Activated gamma-delta T cell treated with Interleukin-2 at 50 U/mL for 16 hours (primary cell): Measurements from ENCODE around the gene CPTP.

ENCODE experiments used
- DNase-seq: peaks from one replicate; pipeline ENCODE4 v3.0.0-alpha.2; 2020

Gene CPTP

DNA sequence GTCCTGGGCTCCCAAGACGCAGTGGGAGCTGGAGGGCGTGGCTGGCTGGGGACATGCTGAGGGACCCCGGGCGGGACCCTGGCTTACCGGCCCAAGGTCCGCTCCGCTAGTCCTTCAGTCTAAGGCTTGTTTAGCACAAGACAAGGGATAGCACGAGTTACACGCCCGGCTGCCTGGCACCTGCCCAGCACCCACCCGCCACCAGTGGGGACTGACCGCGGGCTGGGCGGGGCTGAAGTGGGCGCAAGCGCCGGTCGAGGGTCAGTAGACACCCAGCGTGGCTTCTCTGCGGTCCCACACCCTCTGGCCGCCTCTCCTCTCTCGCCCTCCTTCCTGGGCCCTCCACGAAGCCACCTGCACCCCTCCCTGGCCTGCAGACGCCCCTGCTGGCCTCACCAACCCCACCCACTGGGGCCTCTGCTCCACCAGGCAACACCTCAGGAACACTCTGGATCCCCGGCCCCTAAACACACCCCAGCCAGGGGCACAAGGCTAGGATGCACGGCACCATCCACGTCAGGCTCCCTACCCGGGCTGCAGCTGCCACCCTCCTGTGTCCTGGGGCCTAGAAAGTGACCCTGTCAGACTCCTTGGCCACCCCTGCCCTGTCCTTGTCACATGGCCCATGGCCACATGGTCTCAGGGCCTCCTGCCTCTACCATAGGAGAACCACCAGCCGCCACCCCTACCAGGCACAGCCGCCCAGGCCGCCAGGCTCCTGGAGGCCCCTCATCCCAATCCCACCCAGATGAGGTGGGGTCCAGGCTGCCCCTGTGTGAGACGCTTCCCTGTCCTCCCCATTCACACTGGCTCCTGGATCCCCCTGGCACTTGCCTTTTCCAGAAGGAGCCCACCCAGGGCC lies 12.6 kb downstream of the CPTP start:
- no peak for DNase-seq

DNA sequence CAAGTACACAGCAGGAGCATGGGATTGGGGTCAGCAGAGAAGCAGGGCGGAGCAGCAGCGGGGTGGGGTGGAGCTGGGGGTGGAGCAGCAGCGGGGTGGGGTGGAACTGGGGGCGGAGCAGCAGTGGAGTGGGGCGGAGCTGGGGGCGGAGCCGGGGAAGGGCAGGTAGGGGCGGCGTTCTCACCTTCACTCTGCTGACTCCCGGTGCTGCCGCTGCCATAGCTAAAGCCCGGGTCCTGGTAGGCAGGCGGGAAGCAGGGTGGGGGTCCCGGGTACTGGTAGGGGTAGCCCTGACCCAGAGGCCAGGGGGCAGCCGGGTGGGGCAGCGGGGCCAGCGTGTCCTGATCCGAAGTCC lies 13.2 kb downstream of the CPTP start:
- no peak for DNase-seq

DNA sequence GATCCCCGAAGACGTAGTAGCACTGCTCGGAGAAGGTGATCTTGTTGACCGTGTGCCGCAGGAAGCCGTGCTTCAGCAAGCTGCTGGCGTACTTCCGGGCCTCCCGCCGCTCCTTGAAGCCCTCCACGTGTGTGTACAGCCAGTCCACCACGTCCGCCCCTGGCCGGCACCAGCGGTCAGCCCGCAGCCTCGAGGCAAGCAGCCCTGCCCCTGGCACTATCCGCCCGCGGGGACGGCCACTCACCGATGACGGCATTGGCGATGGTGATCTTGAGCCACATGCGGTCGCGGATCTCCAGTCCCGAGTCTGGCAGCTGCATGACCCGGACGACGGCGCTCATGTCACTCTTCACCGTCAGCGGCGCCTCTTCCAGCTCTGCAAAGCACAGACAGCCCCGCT lies 13.7 kb downstream of the CPTP start:
- DNase-seq: no peak

DNA sequence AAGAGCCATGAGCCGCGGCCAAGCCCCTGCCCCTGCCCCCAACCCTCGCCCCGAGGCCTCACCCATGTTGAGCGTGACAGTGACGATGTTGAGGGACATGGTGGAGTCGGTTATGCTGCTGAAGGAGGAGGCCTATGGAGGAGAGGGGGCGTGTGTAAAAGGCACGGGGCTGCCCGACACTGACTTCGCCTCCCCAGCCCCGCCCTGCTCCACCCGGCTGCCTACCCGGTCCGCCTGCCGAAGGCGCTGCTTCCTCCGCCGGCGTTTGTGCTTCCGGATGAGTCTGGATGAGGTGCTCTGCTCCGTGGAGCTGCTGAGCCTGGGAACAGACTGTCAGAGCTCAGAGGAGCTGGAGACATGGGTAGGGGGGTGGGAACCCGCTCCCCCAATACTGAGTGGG lies 15.6 kb downstream of the CPTP start:
- no peak for DNase-seq

DNA sequence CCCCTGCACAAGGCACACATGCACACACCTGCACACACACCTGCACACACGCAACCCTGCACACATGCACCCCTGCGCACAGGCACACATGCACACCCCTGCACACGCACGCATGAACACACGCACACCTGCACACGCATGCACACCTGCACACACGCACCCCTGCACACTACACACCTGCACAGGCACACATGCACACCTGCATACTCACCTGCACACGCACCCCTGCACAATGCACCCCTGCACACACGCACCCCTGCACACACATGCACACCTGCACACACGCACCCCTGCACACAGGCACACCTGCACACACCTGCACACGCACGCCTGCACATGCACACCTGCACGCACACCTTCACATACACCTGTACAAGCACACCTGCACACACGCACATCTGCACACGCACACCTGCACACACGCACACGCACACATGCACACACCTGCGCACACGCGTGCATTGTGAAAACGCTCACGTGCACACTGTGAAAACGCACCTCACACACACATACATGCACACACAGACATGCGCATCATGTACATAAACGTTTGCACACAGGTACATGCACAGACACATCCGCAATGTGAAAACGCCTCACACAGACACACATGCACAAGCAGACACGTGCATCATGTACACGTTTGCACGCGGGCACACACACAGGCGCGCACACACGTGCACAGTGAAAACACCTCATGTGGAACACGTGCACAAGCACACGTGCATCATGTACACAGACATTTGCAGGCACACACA lies 16.4 kb downstream of the CPTP start:
- DNase-seq: no peak

DNA sequence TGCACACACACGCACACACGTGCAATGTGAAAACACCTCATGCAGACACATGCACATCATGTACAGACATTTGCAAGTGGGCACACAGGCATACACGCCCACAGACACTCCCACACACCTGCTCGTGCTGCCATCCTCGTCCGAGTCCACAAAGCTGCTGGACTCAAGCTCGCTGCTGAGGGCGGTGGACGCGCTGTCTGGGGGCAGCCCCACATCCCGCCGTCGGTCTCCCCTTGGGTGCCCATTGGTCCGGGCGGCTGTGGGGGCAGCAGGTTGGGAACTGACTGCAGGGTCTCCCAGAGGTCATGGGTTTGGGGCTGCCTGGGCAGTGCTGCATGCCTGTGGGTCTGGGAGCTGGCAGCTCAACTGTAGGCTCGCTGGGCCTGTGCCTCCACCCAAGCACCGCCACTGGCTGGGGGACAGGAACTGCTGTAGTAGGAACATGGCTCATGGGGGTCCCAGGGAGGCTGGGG lies 17.0 kb downstream of the CPTP start:
- no peak for DNase-seq

DNA sequence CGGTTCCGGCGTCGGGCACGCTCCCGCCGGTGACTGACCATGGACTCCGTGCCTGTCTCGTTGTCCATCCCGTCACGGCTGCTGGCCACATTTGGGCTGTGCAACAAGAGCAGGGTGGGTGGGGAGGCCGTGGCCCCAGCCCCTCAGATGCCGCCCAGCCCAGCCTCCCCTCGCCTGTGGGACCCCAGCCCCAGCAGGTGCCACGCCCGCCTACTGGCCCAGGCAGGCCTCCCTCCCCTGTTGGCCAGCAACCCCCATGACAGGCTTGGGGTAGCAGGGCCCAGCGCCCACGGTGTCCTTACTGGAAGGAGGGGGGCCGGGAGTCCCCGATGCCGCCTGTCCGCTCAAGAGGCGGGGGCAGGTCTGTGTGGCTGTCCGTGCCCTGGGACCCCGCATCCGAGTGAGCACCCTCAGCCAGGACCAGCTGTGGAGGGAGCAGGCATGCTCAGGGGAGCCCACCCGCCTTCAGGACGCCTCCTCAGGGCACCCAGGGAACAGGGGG lies 17.5 kb downstream of the CPTP start:
- no peak for DNase-seq

DNA sequence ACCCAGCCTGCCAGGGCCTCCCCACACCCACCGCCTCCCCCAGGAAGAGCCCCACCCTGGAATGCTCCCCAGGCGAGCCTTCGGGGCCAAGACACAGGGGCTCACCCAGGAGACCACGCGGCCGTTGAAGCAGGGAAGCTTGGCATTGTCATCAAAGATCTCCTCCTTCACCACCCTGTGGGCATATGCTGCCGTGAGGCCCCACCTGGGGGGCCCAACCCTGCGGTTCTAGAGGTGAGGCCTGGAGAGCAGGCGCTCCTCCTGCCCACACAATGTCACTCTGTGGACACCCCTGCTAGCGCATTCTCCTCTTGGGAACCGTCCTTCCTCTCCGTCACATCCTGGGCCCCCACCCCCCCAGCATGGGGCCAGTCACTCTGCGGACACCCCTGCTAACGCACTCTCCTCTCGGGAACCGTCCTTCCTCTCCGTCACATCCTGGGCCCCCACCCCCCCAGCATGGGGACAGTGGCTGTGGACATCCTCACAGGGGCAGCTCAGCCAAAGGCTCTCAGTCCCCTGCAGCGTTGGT lies 18.0 kb downstream of the CPTP start:
- DNase-seq: no peak

DNA sequence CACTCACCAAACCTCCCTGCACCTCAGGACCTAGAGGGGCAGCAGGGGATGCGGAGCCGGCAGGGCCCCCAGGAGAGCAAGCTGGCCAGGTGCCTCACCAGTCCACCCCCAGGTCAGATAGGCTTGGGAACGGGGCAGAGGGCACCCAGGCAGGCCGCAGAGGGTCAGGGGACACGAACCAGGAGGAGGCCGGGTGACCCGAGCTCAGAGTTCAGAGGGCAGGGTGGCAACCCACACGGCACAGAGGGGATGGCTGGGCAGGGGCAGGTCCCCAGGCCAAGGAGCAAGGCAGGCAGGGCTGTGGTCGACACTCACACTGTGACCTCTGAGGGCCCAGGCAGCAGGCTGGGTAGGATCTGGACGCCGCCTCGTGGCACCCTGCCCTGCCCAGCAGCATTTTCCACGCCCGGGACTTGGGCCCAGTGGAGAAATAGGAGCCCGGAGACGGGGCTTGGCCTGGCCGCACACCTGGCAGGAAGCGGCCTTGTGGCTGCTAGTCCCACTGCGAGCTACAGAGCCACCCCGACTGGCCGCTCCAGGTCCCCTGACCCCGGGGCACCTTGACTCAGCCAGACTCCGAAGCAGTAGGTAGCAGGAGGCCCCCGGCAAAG lies 19.3 kb downstream of the CPTP start:
- no peak for DNase-seq

DNA sequence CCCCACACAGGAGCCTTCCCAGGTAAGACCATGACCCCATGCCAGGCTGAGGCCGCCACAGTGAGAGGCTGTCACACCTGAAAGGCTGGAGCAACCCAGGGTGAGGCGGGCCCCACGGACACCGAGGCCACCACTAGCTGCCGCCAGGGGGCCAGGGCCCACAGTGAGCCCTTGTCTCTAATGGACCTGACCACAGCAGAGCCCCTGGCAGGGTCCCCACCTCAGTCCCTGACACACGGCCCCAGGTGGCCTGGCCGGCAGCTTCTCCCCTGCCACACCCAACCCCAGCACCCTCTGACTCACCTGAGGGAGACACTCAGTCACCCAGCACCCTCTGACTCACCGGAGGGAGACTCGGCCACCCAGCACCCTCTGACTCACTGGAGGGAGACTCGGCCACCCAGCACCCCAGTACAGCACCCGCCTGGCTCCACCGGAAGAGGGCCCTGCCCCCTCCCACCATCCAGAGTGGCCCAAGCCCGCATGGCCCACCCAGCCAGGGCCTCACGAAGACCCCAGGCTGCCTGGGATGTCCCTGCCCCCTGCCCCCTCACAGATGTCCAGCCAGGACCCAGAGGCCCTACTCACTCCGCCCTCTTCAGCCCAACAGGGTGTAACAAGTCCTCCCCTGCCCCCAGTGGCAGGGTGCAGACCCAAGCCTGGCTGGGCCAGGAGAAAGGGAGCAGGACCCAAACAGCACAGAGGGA lies 20.2 kb downstream of the CPTP start:
- no peak for DNase-seq

DNA sequence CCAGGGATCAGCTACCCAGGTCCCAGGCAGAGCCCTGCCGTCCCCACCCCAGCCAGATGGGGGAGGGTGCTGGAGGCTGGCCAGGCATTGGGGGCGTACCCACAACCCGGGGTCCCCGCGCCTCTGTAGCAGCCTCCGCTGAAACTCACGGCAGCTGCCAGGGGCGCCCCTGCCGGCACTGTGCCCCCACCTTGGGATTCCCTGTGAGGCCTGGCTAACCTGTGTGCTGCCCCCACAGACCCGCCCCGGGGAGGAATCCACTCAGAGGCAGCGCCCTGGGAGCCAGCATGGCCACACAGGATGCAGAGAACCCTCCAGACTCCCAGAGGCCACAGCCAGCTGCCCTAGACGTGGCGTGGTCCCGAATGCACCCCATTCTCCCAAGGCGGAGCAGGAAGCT lies 20.8 kb downstream of the CPTP start:
- DNase-seq: no peak

DNA sequence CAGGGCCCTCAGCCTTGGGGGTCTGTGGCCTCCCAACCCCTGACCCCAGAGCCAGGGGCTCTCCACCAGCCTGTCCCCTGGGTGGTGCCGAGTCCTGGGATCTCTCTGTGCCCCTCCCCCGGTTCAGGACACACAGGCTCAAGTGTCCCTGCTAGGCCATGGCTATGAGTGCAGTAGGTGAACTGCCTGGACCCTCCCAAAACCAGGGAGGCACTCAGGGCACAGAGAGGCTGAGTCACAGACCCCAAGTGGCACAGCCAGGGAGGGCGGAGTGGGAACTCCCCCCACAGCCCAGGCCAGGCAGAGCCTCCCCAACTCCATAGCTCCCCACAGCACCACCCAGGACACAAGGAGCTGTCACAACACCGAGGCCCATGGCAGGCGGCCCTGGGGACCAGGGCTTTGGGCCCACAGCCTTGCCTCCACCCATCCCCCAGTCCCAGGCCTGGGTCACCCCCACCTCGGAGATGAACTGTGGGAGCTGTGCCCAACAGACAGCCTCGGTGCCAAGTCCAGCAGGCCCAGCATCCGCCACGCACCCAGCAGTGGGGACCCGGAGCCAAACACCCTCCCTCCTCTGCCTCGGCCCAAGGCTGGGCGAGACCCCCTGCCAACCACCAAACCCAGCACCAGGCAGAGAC lies 21.4 kb downstream of the CPTP start:
- DNase-seq: no peak

DNA sequence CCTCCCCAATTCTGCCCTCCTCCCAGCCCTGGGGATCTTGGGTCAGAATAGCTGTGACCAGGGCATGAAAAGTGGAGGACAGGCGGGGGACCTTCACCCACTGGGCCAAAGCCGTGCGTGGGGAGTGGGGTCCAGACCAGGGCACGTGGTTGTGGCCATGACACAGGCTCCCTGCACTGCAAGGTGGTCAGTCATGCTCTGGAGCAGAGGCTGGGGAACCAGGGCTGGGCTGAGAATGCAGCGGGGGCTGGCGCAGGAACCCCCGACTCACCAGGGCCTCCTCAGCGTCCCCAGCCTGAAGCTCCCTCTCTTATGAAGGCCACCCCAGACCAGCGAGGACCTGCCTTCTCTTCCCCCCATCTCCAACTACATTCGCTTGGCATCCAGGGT lies 21.9 kb downstream of the CPTP start:
- no peak for DNase-seq

DNA sequence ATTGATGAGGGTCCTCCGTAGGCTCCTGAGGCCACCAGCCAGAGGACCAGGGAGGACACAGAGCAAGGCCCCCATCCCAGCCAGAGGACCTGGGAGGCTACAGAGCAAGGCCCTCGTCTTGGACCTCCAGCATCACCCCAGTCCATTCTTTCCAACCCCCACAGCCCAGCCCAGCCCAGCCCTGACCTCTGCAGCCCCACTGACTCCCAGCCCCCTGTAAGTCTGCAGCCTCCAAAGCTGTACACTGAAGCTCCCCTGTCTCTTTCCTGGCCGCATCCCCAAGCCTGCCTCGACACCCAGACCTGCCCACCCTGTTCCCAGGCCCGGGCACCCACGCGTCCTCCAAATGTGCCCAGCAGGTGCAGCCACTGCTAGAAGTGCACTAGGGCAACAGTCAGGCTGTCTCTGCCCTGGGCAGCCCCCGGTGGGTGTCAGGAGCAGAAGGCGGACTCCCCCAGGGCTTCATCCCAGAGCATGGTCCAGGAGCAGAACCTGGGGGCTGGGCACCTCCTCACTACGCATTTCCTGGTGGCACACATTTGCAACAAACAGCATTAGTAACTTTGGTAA lies 22.5 kb downstream of the CPTP start:
- DNase-seq: no peak

DNA sequence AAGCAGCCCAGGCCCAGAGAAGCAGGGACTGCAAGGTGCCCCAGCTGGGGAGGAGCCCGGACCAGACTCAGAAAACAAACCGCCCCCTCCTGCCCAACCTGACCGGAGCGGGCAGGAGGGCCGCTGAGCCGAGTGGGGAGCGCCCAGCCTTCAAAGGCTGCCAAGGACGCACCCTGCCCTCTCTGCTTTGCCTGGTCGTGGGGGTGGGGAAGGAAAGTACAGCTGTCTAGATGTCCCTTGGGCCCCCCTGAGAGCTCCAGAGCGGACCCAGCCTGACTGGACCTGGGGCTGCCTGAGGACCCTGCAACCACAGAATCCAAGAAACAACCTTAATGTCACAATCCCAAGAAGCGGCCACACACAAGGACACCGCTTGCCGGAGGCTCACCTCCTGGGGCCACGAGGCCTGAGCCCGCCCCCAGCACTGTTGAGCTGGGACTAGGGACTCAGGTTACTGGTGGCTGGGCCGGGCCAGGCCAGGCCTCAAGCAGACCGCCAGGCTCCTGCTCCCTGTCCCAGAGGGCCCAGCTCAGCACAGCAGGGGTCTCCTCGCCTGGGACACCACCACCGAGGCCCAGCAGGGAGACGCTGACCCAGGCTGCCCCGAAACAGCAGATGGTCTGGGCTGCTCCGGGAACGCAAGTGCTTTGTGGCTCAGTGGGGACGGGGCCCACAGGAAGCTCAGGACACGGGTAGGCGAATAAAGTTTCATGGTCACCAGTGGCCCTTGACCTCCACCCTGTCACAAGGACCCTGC lies 23.2 kb downstream of the CPTP start:
- DNase-seq: no peak

DNA sequence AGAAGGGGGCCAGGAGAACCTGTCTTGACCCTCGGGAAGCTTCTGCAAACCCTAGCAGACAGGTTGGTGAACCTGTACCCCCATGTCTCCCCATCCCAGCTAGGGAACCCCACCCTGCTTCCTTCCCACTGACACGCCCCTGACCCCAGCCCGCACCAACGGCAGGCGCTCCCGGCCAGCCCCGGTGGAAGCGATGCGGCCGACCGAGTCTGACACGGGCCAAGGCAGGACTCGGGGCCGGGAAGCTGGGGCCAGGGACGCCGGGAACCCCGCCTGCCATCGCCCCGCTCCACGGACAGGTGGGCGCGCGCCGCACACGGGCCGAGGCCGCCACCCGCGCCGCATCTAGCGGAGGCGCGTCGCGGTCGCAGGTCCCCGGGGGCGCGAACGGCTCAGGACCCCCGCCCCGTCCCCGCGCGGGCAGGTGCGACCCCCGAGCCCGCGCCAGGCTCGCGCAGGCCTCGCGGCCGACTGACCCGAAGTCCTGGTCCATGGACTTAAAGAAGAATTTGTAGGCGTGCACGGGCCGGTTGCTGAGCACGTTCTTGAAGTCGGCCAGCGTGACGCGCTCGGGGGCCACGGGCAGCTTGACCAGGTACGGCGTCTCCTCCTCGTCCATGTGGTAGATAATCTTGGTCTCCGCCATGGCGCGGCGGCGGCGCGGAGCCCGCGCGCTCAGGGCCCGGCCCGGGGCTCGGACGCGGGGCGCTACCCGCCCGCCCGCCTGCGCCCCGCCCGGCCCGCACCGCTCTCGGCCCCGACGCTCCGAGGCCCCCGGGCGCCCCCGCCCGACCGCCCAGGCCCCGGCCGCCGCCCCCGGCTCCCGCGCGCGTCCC lies 24.0 kb downstream of the CPTP start:
- DNase-seq: no peak

DNA sequence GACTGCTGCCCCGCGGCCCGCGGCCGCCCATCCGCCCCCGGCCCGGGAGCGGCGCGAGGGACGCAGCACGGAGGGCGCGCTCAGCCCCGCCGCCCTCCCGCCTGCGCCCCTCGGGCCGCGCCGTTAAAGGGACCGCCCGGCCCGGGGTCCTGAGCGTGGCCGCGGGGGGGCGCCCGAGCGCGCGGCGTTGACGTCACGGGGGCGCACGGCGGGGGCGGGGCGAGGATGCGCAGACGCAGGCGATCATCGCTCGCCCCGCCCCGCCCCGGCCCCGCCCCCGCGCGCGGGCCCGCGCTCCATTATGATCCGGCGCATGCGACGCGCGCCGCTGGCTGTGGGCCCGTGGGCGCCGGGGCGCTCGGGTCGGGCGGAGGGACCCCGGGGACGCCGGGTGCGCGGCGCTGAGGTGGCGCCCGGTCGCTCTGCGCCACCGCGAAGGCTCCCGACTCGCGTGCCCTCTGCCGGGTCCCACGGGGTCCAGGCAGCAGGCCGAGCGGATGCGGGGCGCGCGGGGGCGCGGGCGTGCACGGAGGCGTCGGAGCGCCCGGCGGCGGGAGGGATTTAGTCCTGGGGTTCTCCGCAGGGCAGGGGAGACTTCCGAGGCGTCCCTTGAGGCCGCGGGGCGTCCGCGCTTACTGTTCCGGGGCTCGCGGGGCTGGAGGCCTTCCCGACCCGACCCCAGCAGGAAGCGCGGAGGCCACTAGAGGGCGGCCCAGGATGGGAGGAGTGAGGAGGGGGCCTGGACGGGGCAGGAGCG lies 24.8 kb downstream of the CPTP start, which contains the start of gene DVL1:
Gene DVL1, minus strand, starts transcription at position 163 of the 757 bp plus-strand sequence. CDS start 353 bp downstream, outside the sequence.
- DNase-seq: peak; percentile 72

DNA sequence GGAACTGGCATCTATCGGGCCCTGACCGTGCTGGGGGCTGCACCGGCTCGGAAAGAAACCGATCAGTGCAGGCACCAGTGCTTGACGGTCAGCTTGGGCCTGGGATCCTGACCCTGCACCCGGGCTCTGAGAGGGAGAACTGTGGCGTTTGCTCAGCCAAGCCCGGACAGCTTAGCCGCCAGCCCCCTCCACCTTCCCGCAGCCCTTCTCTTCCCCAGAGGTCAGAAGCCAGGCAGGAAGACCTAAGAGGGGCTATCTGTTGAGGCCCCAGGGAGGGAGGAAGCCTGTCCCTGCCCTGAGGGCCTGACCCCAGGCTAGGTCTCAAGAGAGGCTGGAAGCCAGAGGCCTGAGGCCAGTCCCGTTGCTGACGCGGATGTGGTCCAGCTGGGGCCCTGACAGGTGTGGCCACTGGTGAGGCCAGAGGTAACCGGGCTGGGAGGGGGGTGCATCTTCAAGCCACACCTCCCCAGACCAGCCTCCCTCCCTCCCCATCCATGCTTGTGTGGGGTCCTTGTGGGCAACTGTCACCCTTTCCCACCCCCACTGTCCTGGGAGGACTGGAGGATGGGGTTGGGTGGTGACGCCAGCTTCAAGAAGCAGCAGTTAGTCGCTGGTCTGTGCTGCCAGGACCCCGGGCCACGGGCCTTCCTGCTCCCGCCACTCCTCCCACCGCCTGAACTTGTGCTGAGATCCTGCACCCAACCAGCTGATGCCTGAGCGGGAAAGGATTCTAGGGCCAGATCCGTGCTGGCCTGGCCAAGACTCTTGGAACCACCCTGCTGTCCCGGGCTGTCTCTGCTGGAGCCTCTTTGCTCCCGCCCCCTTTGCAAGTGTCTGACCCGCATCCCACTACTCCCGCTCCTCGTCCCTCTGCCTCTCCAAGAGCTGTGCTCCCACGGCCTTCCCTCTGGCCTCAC lies 27.2 kb downstream of the CPTP start:
- DNase-seq: no peak
